NCI-H1930 (cell line): Measurements from ENCODE around the gene CTNNA2.
A peak's percentile ranks its signal among the peaks of the same experiment; 100 is the strongest.

ENCODE experiments used
- DNase-seq, 2 experiments: peaks; one replicate each; lab custom pipeline; 2025; lab: John Stamatoyannopoulos, UW

CTNNA2 gene

DNA sequence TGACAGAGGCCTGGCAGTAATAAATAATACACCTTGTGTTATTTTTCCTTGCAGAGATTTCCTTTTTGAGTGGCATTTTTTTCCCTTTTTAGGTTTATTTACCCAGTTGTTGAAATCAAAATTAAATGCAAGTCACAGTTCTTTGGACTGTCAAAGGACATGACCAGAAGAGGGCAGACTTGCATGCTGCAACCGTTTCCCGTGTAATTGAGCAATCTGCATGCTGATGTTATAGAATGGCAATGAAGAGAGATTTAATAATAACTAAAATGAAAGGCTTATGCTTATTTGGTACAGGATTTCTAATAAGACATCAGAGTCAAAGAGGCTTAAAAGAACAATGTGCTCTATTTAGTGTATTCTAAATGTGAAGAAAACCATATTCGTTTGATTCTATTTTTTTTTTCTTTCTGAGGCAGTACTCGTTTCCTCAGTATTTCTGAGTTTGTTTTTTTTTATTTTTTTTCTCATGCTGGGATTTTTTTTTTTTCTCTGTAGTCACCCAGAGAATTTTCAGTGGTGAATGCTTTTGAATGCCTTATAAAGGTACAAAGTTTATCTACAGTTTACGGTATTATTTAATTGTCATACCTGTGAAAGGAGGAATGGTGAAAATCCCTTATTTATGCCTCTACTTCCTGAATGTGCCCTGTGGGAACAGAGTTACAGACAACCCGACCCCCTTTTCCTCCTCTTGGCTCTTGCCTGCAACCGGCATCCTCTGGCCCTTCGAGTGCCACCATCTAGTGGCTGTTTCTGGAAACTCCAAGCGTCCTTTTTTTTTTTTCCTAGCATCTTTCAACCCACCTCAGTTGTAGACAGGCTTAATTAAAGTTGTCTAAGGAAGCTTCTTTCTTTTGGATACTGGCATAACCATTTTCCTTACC lies 423.2 kb downstream of the CTNNA2 start:
- peak; percentile 27 to 51 for DNase-seq

GRCh38 chr2:79936715-79937114 lies 423.9 kb downstream of the CTNNA2 start:
- no peak for DNase-seq

GRCh38 chr2:79938648-79939047 lies 425.8 kb downstream of the CTNNA2 start:
- DNase-seq = no peak

GRCh38 chr2:79940364-79940763 lies 427.5 kb downstream of the CTNNA2 start:
- DNase-seq = no peak

GRCh38 chr2:79941179-79941578 lies 428.3 kb downstream of the CTNNA2 start:
- no peak for DNase-seq

- DNase-seq = no peak
Observed at GRCh38 chr2:79944205-79944604, 431.4 kb downstream of the CTNNA2 start.

- DNase-seq = no peak
Observed at GRCh38 chr2:79945653-79946445, 433.0 kb downstream of the CTNNA2 start.

DNA sequence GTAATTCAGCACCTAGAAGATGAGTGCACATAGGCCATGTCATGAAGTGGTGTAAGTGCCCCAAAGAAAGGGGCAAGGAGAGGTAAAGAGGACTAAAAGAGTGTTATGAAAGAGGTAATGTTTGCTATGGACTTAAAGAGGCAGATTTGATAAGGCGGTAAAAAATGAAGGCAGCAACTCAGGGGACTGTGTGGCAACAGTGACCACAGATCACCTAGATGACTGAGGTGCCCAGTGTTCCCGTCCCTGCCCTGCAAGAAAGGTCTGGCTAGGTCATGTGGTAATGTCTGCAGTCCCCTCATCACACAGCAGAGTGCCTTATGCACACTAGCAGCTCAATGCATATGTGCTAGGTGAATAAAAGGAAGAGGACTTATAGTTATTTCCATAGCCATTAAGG lies 434.9 kb downstream of the CTNNA2 start:
- no peak for DNase-seq

DNA sequence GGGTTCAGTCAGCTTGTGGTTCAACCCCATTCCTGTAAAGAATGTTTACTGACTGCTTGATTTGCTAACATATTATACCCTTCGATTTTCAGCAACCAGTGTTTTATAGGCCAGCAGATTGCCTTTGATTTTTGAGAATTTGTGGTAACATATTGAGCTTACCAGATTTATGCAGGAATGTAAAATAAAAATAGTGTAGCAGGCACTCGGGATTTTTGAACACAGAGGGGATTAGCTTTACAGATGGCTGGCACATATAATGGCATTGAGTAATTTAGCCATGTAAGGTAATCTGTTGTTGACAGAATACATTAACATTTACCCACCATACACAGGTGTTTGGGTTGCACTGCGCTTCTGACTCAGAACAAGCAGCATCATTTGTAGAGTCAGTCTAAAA lies 437.7 kb downstream of the CTNNA2 start:
- DNase-seq = no peak

DNA sequence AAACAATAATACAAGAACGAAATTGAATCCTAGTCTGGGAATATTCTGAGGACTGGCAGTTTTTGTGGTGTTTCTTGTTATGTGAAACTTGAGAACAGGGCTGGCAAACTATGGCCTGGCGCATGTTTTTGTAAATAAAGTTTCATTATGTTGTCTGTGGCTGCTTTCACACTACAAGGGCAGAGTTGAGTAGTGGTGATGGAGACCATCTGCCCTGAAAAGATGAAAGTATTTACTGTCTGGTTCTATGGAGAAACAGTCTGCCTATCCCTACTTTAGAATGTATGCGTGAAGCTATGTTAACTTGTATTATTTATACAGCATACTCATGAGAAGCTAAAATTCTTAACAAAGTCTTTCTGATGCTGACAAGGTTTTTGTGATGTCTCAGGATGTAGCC lies 439.8 kb downstream of the CTNNA2 start:
- DNase-seq = no peak

DNA sequence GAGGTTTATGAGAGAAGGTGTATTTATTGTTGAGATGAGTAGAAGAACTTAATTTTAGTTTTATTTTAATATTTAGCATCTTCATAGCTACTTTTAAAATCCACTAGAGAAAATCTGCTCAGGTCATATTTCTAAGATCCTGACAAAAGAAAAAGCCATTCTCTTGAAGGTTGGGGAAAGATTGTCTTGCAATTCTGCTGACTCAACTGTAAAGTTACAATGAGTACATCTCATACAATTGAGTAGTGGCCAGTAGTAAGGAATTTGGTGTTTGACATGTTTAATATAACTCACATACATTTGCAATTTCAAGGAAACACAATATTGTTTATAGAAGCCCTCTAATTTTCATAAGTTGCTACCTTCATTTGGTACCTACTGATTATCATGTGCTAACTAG lies 447.2 kb downstream of the CTNNA2 start:
- no peak for DNase-seq

- DNase-seq = no peak
Observed at GRCh38 chr2:79960519-79960918, 447.7 kb downstream of the CTNNA2 start.

DNA sequence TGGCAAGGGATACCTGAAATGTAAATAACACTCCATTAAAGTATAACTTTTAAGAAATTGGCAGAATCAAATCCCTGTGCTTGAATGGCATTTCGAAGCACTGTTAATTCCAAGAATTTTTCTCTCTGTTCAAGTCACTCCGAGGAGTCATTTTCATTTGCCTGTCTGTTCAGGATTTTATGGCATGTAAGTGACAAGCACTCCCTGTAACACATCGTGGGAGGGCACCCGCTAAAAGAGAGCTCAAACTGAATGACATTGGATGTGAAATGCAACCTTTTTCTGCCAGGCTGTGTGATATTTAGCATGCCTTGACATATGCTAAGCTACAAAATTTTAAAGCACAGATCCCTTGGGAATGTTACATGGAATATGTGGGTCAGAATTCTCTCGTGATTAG lies 452.1 kb downstream of the CTNNA2 start:
- DNase-seq = no peak

DNA sequence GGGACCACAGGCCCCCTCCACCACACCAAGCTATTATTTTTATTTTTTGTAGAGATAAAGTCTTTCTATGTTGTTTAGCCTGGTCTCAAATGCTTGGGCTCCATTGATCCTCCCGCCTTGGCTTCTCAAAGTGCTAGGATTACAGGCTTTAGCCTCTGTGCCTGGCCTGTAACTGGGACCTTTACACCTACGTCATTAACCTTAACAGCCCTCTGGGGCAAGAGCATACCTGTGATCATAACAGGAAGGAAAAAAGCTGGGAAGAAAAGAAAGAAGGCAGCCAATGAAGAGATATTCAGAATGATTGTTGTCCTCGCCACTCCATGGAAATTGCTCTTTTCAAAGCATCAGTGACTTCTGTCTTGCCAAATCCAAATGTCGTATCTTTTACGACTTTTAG lies 453.5 kb downstream of the CTNNA2 start:
- no peak for DNase-seq

- DNase-seq = no peak
Observed at GRCh38 chr2:79966882-79967281, 454.0 kb downstream of the CTNNA2 start.

DNA sequence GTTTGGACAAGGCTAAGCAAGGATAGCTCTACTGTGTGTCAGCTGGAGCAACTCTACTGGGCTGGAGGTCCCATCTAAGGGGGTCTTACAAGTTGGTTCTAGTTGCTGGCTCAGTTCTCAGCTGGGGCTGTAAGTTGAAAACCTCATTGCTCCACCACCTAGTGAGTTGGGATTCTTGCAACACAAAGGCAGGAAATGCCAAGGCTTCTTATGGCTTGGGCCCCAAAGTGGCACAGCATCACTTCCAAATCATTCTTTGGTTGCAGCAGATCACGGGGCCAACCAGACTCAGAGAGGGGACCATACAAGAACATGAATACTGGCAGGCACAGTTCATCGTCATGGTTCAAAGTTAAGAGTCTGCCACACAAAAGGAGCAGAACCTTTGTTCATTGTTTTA lies 459.0 kb downstream of the CTNNA2 start:
- DNase-seq = no peak

- DNase-seq = no peak
Observed at GRCh38 chr2:79972661-79973060, 459.8 kb downstream of the CTNNA2 start.

GRCh38 chr2:79975791-79976565 lies 463.1 kb downstream of the CTNNA2 start:
- DNase-seq = no peak

DNA sequence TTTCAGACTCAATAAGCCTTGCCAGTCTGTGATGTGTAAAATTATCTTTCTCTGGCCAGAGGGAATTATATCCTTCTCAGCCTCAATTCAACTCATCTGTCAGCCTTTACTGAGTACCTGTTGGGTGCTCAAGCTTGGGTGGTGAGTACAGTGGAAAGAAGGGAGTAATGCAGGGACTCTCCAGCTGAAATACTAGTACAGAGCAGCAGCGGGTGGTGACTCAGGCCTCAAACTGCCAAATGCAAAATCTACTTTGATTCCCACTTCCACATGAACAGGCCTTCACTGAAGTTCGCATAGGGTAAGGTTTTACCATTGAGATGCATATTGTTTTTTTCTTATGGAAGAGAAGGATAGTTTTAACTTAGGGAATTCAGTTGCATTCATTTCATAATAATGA lies 464.9 kb downstream of the CTNNA2 start:
- no peak for DNase-seq

DNA sequence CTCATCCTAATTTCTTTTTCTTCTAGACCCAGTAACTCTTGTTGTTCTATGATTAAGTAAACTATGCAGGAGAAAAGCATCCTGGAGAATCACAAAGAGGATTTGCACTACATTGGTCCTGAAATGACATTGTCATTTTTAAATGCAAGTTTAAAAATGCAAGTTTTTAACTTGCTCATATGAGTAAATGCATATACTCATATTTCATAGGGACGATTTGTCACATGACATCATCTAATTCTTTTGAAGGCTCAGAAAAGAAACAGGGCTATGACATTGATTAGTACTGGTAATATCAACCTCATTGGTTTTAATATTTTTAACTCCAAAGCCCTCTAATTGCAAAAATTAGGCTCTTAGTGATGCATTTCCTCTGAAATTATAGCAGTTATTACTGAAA lies 467.3 kb downstream of the CTNNA2 start:
- DNase-seq = no peak

DNA sequence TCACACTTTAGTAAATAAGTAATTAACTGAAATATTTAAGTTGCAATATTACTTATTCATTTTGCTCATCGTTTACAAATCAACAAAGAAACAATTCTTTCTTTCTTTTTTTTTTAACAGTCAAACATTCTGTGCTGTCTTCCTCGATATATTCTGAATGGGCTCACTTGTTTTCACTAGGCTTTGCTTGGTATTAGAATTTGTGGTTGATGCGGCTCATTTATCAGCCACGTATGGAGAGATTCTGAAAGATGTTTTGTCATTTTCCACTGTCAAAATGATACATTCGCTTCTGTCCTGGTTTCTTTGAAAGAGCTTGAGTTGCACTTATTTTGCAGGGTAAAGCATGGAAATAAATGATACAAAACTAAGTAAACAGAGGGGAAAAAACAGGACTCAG lies 468.0 kb downstream of the CTNNA2 start:
- no peak for DNase-seq

GRCh38 chr2:79981316-79981715 lies 468.5 kb downstream of the CTNNA2 start:
- DNase-seq = no peak

DNA sequence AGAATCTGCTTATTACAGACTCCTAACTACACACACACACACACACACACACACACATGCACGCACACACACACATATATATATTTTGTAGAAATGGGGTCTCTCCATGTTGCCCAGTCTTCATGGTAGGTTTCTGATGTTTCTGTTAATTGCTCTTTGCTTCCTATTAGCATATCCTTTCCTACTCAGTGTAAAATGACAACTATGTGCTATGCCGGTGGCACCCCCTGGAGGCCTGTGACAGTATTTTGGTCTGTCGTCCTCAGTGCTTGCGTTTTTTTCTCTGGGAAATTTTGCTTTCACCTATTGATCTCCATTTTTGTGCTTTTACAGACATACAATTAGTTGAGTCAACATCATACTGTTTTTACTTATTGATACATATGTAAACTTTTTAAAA lies 469.6 kb downstream of the CTNNA2 start:
- DNase-seq = no peak
